Fibroblast of mammary gland (primary cell): ENCODE data around the gene MS4A15.

Experiments
- DNase-seq: peaks from one replicate; pipeline ENCODE4 v3.0.0-alpha.2; 2010; ENCODE audit warnings: low read depth
- H3K4me3 ChIP-seq: 2 replicates; pipeline ENCODE4 v1.5.1; 2011; ENCODE audit warnings: low read depth, mild to moderate bottlenecking, low read length, moderate library complexity; ENCODE audit not compliant: control insufficient read depth
- TF ChIP-seq, protein P1 (sequence below): conservative IDR thresholded peaks from 2 replicates; pipeline ENCODE4 v1.5.1; 2011; ENCODE audit warnings: low read depth, low read length, inconsistent platforms; ENCODE audit not compliant: control insufficient read depth, insufficient read depth

MS4A15 gene

DNA sequence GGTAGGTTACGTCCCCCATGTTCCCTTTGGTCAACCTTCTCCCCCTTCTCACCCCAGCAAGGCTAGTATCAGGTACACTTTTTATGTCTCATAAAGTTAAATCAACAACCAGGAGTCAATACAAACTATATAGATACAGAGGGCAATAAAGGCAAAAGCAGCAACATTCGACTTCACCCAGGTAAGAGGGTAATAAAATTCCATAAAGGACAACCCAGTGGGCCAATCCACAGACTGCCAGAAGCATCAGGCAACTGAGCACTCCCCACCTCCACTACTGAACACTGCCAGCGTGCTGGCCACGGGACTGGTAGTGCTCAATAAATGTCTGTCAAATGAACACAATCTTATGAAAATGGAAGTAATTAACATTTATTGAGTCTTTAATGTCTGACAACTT lies 37.3 kb upstream of the MS4A15 start:
- H3K4me3 ChIP-seq: no peak overlapping the region
- DNase-seq: no peak
- TF ChIP-seq, protein P1, sequence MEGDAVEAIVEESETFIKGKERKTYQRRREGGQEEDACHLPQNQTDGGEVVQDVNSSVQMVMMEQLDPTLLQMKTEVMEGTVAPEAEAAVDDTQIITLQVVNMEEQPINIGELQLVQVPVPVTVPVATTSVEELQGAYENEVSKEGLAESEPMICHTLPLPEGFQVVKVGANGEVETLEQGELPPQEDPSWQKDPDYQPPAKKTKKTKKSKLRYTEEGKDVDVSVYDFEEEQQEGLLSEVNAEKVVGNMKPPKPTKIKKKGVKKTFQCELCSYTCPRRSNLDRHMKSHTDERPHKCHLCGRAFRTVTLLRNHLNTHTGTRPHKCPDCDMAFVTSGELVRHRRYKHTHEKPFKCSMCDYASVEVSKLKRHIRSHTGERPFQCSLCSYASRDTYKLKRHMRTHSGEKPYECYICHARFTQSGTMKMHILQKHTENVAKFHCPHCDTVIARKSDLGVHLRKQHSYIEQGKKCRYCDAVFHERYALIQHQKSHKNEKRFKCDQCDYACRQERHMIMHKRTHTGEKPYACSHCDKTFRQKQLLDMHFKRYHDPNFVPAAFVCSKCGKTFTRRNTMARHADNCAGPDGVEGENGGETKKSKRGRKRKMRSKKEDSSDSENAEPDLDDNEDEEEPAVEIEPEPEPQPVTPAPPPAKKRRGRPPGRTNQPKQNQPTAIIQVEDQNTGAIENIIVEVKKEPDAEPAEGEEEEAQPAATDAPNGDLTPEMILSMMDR: no peak

DNA sequence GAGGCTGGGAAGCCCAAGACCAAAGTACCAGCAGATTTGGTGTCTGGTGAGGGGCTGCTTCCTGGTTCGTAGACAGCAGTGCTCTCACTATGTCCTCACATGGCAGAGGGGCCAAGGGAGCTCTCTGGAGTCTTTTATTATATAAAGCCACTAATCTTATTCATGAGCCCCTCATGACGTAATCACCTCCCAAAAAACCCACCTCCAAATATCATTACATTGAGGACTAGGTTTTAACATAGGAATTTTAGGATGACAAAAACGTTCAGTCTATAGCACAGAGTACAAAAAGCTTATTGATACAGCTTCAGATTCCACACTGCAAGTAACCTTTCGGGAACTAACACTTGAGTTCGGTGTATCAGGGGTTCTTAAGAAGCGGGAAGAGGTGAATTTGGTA lies 36.2 kb upstream of the MS4A15 start:
- DNase-seq: no peak
- TF ChIP-seq, protein P1: no peak
- H3K4me3 ChIP-seq: no peak overlapping the region

DNA sequence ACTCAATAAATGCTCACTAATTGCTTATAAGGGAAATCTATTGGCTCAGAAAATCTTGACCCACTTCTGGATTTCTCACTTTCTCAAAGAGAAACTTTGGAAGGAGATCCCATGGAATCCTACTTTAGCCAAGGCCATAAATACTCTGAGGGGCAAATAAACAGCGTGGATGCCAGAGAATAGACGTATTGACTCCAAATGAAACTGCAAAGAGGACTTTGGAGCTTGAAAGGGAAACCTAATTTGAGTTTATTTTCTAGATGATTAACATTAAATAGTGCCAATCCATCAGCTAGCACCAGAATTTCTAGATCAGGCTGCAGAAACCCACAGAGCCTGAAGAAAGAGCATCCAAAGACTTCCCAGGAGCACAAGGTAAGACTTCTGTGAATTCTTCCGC lies 32.2 kb upstream of the MS4A15 start, which contains the start of gene MS4A18:
MS4A18 (plus strand) TSS at position 301 of the 400 bp plus-strand sequence.
- TF ChIP-seq, protein P1: no peak
- no peak within 1 kb of the TSS for H3K4me3 ChIP-seq
- no peak for DNase-seq

DNA sequence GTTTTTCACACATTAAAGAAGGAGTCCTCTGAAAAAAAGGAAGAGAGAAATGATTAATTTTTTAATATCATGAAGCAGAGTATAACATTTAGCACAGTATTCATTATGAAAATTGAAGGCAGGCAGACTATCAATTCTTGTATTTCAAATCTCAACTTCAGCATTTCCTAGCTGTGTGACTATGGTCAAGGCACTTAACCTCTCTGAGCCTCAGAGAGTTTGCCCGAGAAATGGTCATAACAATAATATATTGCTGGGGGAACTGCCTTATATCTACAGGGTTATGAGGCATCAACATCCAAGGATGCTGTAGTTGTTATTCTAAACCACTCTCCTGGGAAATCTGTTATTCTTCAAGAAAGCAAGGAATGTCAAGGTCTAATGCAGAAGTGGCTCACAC lies 31.1 kb upstream of the MS4A15 start:
- no peak overlapping the region for H3K4me3 ChIP-seq
- DNase-seq: no peak
- TF ChIP-seq, protein P1: no peak

DNA sequence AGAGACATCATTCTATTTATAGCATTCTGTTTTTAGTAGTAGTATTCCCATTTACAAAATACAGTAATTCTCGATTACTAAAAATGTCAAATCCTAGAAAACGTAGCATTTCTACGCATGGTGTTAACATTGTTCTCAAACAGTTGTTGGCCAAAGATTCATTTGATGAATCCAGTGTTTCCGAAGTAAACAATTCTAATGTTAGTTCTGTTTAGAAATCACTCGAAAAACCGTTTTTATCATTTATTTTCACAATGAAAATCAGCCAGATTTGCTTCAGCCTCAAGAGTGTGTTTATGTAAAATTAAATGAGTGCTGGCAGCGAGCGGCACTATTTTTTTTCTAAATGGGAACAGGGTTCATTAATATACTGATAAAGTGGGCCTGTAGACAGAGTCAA lies 25.1 kb upstream of the MS4A15 start:
- no peak for DNase-seq
- no peak overlapping the region for H3K4me3 ChIP-seq
- TF ChIP-seq, protein P1: no peak

DNA sequence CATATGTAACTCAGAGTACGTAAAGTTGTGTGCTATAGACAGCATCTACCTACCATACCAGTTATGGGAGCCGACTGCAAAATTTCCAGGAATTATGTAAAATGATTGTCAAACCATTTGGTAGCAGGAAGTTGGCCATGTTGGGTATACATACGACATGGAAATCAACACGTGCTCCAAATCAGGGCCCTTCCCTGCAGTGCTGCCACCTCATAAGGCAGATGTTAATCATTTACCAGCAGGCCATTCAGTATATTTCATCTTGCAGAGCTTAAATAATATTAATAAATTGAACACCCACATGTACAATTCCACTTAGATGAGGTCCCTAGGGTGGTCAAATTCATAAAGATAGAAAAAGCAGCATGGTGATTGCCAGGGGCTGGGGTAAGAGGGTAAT lies 22.4 kb upstream of the MS4A15 start:
- no peak overlapping the region for H3K4me3 ChIP-seq
- TF ChIP-seq, protein P1: no peak
- no peak for DNase-seq

DNA sequence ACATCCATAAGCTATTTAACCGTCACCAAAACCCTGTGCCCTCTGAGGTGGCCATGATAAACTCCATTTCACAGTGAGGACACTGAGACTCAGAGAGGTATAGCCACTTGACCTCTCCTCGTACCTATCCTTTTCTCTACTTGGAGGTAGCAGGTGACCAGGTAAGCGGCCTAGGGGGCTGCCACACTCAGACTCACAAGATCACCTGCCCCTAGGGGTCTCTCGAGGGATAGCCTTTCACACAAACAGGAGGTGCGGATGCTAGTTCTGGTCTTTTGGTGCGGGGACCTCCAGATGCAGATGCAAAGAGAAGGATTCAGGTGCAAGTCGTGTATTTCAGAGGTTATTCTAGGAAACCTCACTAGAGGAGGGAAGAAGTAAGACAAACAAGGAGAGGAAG lies 17.6 kb upstream of the MS4A15 start:
- H3K4me3 ChIP-seq: no peak overlapping the region
- DNase-seq: no peak
- TF ChIP-seq, protein P1: no peak
